K562 (cell line): ENCODE measurements around the gene SPRYD3. TPM values are rescaled to one million over a fixed set of nuclear protein-coding genes. Genes with fewer than 3 reads are reported as not detected.

Experiments
- BACH1 ChIP-seq: fragments of 200-800 bp; sonication (Bioruptor generic); IDR thresholded peaks from 2 replicates; pipeline ENCODE4 v1.6.1; 2016; ENCODE audit warnings: missing genetic modification characterization, missing compliant biosample characterization
- BHLHE40 ChIP-seq: IDR thresholded peaks from 2 replicates; pipeline ENCODE4 v1.6.1; 2011; ENCODE audit warnings: low read length, improper control_type of control experiment
- ELF4 ChIP-seq: fragments of 450-650 bp; formaldehyde crosslinking; IDR thresholded peaks from 2 replicates; pipeline ENCODE4 v1.4.0; 2022; ENCODE audit warnings: missing genetic modification characterization
- FIP1L1 ChIP-seq: fragments of 200-400 bp; formaldehyde crosslinking; IDR thresholded peaks from 2 replicates; pipeline ENCODE4 v1.6.1; 2018; ENCODE audit warnings: mild to moderate bottlenecking, low read depth, low read length; ENCODE audit not compliant: poor library complexity, severe bottlenecking
- LEF1 ChIP-seq: fragments of 450-650 bp; IDR thresholded peaks from 2 replicates; pipeline ENCODE4 v1.6.1; 2016; ENCODE audit warnings: mild to moderate bottlenecking
- NCOA1 ChIP-seq: fragments of 450-650 bp; IDR thresholded peaks from 2 replicates; pipeline ENCODE4 v1.6.1; 2016; ENCODE audit warnings: low read depth
- NFYB ChIP-seq: IDR thresholded peaks from 2 replicates; pipeline ENCODE4 v1.6.1; 2011; ENCODE audit warnings: mild to moderate bottlenecking, moderate library complexity; ENCODE audit not compliant: insufficient read length; ENCODE audit errors: extremely low read depth
- PHF21A ChIP-seq: fragments of 450-650 bp; IDR thresholded peaks from 2 replicates; pipeline ENCODE4 v1.6.1; 2017; ENCODE audit warnings: low read depth, borderline replicate concordance
- PTRF ChIP-seq: fragments of 450-650 bp; IDR thresholded peaks from 2 replicates; pipeline ENCODE4 v1.6.1; 2016; ENCODE audit warnings: mild to moderate bottlenecking, missing genetic modification characterization, missing compliant biosample characterization
- RBM14 ChIP-seq: fragments of 200-400 bp; formaldehyde crosslinking; IDR thresholded peaks from 2 replicates; pipeline ENCODE4 v1.6.1; 2018; ENCODE audit warnings: low read depth, mild to moderate bottlenecking, low read length, moderate library complexity, borderline replicate concordance; ENCODE audit not compliant: insufficient read depth
- RFX5 ChIP-seq: IDR thresholded peaks from 2 replicates; pipeline ENCODE4 v1.6.1; 2011; ENCODE audit warnings: low read depth, mild to moderate bottlenecking, improper control_type of control experiment, low read length
- SETDB1 ChIP-seq: IDR thresholded peaks from one replicate; pipeline ENCODE4 v1.6.1; 2012; ENCODE audit warnings: low read length, control low read depth, inconsistent platforms
- SMAD2 ChIP-seq: fragments of 150-350 bp; IDR thresholded peaks from 2 replicates; pipeline ENCODE4 v1.6.1; 2014; ENCODE audit warnings: low read depth, mild to moderate bottlenecking, low read length
- SMAD3 ChIP-seq: fragments of 450-650 bp; formaldehyde crosslinking; conservative IDR thresholded peaks from 2 replicates; pipeline ENCODE4 v1.4.0; 2020; ENCODE audit warnings: mild to moderate bottlenecking
- ZNF253 ChIP-seq: fragments of 250-450 bp; sonication (Bioruptor Pico); conservative IDR thresholded peaks from 2 replicates; pipeline ENCODE4 v1.6.1; 2021; ENCODE audit warnings: mild to moderate bottlenecking
- ZNF354B ChIP-seq: fragments of 250-450 bp; sonication (Bioruptor Pico); IDR thresholded peaks from 2 replicates; pipeline ENCODE4 v1.4.0; 2020
- ZNF384 ChIP-seq: IDR thresholded peaks from 2 replicates; pipeline ENCODE4 v1.6.1; 2012; ENCODE audit warnings: low read depth, low read length, improper control_type of control experiment
- ZNF444 ChIP-seq: fragments of 250-450 bp; sonication (Bioruptor Pico); IDR thresholded peaks from 2 replicates; pipeline ENCODE4 v1.4.0; 2020; ENCODE audit warnings: mild to moderate bottlenecking, moderate library complexity
- ZNF639 ChIP-seq, 2 experiments: fragments of 200-800 bp in 1 of 2; sonication (Bioruptor generic) in 1 of 2; sonication (generic) in 1 of 2; formaldehyde crosslinking in 1 of 2; IDR thresholded peaks in 1 of 2; conservative IDR thresholded peaks in 1 of 2; 2 replicates each; pipeline versions ENCODE4 v1.5.0 to v1.6.1; 2016 to 2020; ENCODE audit warnings: missing compliant biosample characterization in 1 of 2, missing genetic modification characterization in 1 of 2, missing genetic modification reagents in 1 of 2
- ZNF780A ChIP-seq: fragments of 250-450 bp; sonication (Bioruptor Pico); IDR thresholded peaks from 2 replicates; pipeline ENCODE4 v1.5.0; 2021; ENCODE audit warnings: mild to moderate bottlenecking
- ZZZ3 ChIP-seq: fragments of 450-650 bp; IDR thresholded peaks from 2 replicates; pipeline ENCODE4 v1.6.1; 2016; ENCODE audit warnings: antibody characterized with exemption, mild to moderate bottlenecking, moderate library complexity
- polyA plus RNA-seq, 8 experiments: library from polyadenylated mRNA; depleted of rRNA in 4 of 8; stranded (reverse) in 5 of 8; unstranded in 3 of 8; fragments of >200 nt; fragmentation: Nextera tagmentation in 2 of 8; fragmentation: Illumina TruSeq in 1 of 8; extraction: Ambion mirVana in 2 of 8; extraction: Trizol in 1 of 8; gene quantifications; 2 replicates each; pipeline versions ENCODE4 v1.2.1 to v1.2.3, GENCODE V29; 2011 to 2014; ENCODE audit warnings: inconsistent platforms in 1 of 8, missing spikeins in 1 of 8
- total RNA-seq, 7 experiments: library from RNA; depleted of rRNA in 6 of 7; stranded (reverse); fragments of >200 nt in 6 of 7; fragmentation: Illumina TruSeq in 2 of 7; extraction: Trizol in 2 of 7; gene quantifications; 2 replicates each; pipeline versions ENCODE4 v1.2.1 to v1.2.3, GENCODE V29; 2011 to 2021; ENCODE audit warnings: low replicate concordance in 1 of 7
- TF ChIP-seq, protein P1 (sequence below): fragments of 250-450 bp; sonication (Bioruptor Pico); IDR thresholded peaks from 2 replicates; pipeline ENCODE4 v1.8.0; 2021; ENCODE audit warnings: mild to moderate bottlenecking, moderate library complexity
- TF ChIP-seq, protein P2 (sequence below): fragments of 250-450 bp; sonication (Bioruptor Pico); IDR thresholded peaks from 2 replicates; pipeline ENCODE4 v1.9.0; 2021; ENCODE audit warnings: mild to moderate bottlenecking
- TF ChIP-seq, protein P3 (sequence below): sonication (generic); formaldehyde crosslinking; IDR thresholded peaks from 2 replicates; pipeline ENCODE4 v1.8.0; 2022; ENCODE audit warnings: mild to moderate bottlenecking, missing genetic modification reagents, borderline replicate concordance

SPRYD3 gene
- total and polyA plus RNA-seq, 9 of the 15 experiments (the other 6 are each of a cell fraction or from before 2014, with no cell fraction given) = 1.5 to 13.6 (median 7.6) TPM

GRCh38 chr12:53051058-53051880 lies 27.9 kb downstream of the SPRYD3 start (continued):
- TF ChIP-seq NFYB (no peak), RFX5 (no peak), BACH1 (tag) (no peak), NCOA1 (no peak), RBM14 (no peak), SMAD2 (no peak), ZNF384 (no peak), ZNF444 (CRISPR knock-in tag) (no peak), PTRF (tag) (no peak), ZZZ3 (no peak), SMAD3 (CRISPR knock-in tag) (no peak), ZNF780A (CRISPR knock-in tag) (no peak), ZNF639 (CRISPR knock-in tag; conservative IDR thresholded peaks at IDR 0.05 in 1 of 2, IDR thresholded peaks at IDR 0.05 in 1 of 2) (no peak), FIP1L1 (no peak), LEF1 (peak; percentile 23; the same call in 1 of the 2 replicates), BHLHE40 (peak; percentile 81), SETDB1 (no peak), ZNF354B (CRISPR knock-in tag) (no peak), ZNF253 (CRISPR knock-in tag) (no peak), PHF21A (no peak), ELF4 (no peak)
- TF ChIP-seq, protein P1, sequence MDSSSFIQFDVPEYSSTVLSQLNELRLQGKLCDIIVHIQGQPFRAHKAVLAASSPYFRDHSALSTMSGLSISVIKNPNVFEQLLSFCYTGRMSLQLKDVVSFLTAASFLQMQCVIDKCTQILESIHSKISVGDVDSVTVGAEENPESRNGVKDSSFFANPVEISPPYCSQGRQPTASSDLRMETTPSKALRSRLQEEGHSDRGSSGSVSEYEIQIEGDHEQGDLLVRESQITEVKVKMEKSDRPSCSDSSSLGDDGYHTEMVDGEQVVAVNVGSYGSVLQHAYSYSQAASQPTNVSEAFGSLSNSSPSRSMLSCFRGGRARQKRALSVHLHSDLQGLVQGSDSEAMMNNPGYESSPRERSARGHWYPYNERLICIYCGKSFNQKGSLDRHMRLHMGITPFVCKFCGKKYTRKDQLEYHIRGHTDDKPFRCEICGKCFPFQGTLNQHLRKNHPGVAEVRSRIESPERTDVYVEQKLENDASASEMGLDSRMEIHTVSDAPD = no peak
- TF ChIP-seq, protein P2, sequence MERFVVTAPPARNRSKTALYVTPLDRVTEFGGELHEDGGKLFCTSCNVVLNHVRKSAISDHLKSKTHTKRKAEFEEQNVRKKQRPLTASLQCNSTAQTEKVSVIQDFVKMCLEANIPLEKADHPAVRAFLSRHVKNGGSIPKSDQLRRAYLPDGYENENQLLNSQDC (CRISPR knock-in tag) = no peak
- TF ChIP-seq, protein P3, sequence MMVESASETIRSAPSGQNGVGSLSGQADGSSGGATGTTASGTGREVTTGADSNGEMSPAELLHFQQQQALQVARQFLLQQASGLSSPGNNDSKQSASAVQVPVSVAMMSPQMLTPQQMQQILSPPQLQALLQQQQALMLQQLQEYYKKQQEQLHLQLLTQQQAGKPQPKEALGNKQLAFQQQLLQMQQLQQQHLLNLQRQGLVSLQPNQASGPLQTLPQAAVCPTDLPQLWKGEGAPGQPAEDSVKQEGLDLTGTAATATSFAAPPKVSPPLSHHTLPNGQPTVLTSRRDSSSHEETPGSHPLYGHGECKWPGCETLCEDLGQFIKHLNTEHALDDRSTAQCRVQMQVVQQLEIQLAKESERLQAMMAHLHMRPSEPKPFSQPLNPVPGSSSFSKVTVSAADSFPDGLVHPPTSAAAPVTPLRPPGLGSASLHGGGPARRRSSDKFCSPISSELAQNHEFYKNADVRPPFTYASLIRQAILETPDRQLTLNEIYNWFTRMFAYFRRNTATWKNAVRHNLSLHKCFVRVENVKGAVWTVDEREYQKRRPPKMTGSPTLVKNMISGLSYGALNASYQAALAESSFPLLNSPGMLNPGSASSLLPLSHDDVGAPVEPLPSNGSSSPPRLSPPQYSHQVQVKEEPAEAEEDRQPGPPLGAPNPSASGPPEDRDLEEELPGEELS (CRISPR knock-in tag) = peak; percentile 96
